ENCODE data around the gene DRG2. TPM values are rescaled to one million over a fixed set of nuclear protein-coding genes. Genes with fewer than 3 reads are reported as not detected.

DRG2 gene
- total and polyA plus RNA-seq, 2 donors (not counting 3 experiments of a cell fraction or from before 2014, with no cell fraction given), result 50.2 to 60.4 TPM

GRCh38 chr17:18079543-18079942, 8.2 kb upstream of the DRG2 start:
- FAIRE-seq, result no peak
- no peak for TF ChIP-seq POLR2A (IDR thresholded peaks at IDR 0.05; ENCODE audit: low read depth, low read length)
- TF ChIP-seq MYC (IDR thresholded peaks at IDR 0.05; ENCODE audit: low read depth, low read length), result no peak
- no peak for TF ChIP-seq FOS (IDR thresholded peaks at IDR 0.05; ENCODE audit: borderline replicate concordance, insufficient read depth, low read length)
- no peak for TF ChIP-seq JUN (IDR thresholded peaks at IDR 0.05; ENCODE audit: borderline replicate concordance, insufficient read depth, insufficient read length, low read depth)
- TF ChIP-seq, protein P1, sequence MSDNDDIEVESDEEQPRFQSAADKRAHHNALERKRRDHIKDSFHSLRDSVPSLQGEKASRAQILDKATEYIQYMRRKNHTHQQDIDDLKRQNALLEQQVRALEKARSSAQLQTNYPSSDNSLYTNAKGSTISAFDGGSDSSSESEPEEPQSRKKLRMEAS (IDR thresholded peaks at IDR 0.05; ENCODE audit: insufficient read depth, insufficient read length), result no peak
- no peak for TF ChIP-seq GATA2 (IDR thresholded peaks at IDR 0.05; ENCODE audit: insufficient read depth, insufficient read length, low read depth, low read length)
- TF ChIP-seq POLR2AphosphoS5 (IDR thresholded peaks at IDR 0.05; ENCODE audit: insufficient read depth, low read depth, low read length), result no peak
- TF ChIP-seq EZH2 (IDR thresholded peaks at IDR 0.05; ENCODE audit: borderline replicate concordance, low read depth, low read length, severe bottlenecking), result no peak
- TF ChIP-seq CTCF (IDR thresholded peaks at IDR 0.05; ENCODE audit: extremely low read depth in 1 of 2, insufficient read depth in 1 of 2, low read depth in 1 of 2, low read length in 2 of 2), result no peak
- Histone ChIP-seq H3K9me3 (replicated peaks; ENCODE audit: control insufficient read depth, insufficient read depth, low read length) (no peaks in the 10 kb centered on the region), H3K4me3 (replicated peaks in 1 of 3; ENCODE audit: insufficient read depth in 1 of 3, low read depth in 1 of 3, low read length in 3 of 3) (no peak overlapping the region), H3K4me2 (ENCODE audit: insufficient read depth, low read length) (no peak overlapping the region), H3K9ac (replicated peaks; ENCODE audit: extremely low read depth, insufficient read depth, low read length) (no peak overlapping the region), H3K4me1 (ENCODE audit: control insufficient read depth, extremely low read depth, insufficient read depth, low read length) (no peaks in the 10 kb centered on the region), H3K79me2 (ENCODE audit: control insufficient read depth, insufficient read depth, low read length) (no peaks in the 10 kb centered on the region), H4K20me1 (replicated peaks; ENCODE audit: control insufficient read depth, extremely low read depth, insufficient read depth, low read length) (no peaks in the 10 kb centered on the region), H3K27ac (ENCODE audit: insufficient read depth, low read depth, low read length) (no peak overlapping the region), H3K36me3 (ENCODE audit: control insufficient read depth in 2 of 2, extremely low read depth in 1 of 2, insufficient read depth in 2 of 2, low read length in 2 of 2) (no peaks in the 10 kb centered on the region), H3K9me1 (replicated peaks; ENCODE audit: control insufficient read depth, extremely low read depth, insufficient read depth, low read length) (no peaks in the 10 kb centered on the region), H2AFZ (ENCODE audit: low read depth, low read length) (no peak overlapping the region), H3K27me3 (ENCODE audit: control insufficient read depth in 2 of 2, insufficient read depth in 2 of 2, low read length in 2 of 2) (peaks cover 5 to 9% of the 10 kb centered on the region in 2 experiments)
- intact Hi-C loops (cut with micrococcal nuclease) (no loop called here), dilution Hi-C loops (cut with MboI; ENCODE audit: extremely low pct_ligation_motif_present, low sequenced_read_pairs) (no loop called here)
- DNase-seq (ENCODE audit: low read depth, low spot score), result no peak
- BruUV-seq (replicated peaks), result no TSS peak
- CTCF ChIA-PET, result no interaction called here
- POLR2A ChIA-PET, result no interaction called here
